NAMALWA (cell line): ENCODE data around the gene XAB2.
A peak's percentile ranks its signal among the peaks of the same experiment; 100 is the strongest.

Experiments used
- DNase-seq: peaks from one replicate; pipeline ENCODE4 v3.0.0-alpha.2; 2015; ENCODE audit warnings: low spot score

Gene XAB2

GRCh38 chr19:7575434-7576040, 53.8 kb downstream of the XAB2 start:
- DNase-seq: peak; percentile 42

GRCh38 chr19:7570761-7571160, 58.6 kb downstream of the XAB2 start:
- DNase-seq: no peak
